Keratinocyte (primary cell): ENCODE measurements around the gene CYP2E1.

Experiments
- EZH2 ChIP-seq: IDR thresholded peaks from one replicate; pipeline ENCODE4 v1.6.1; 2012; ENCODE audit warnings: inconsistent platforms, mild to moderate bottlenecking, low read length, moderate library complexity
- TF ChIP-seq, protein P1 (sequence below), 3 experiments: IDR thresholded peaks in 1 of 3; conservative IDR thresholded peaks in 1 of 3; optimal IDR thresholded peaks in 1 of 3; 2 replicates in 2 of 3; 3 replicates in 1 of 3; pipeline versions ENCODE3 to v1.5.1; 2011; ENCODE audit warnings: low read length in 3 of 3, mild to moderate bottlenecking in 3 of 3, moderate library complexity in 2 of 3, control low read depth in 1 of 3, inconsistent platforms in 1 of 3; ENCODE audit not compliant: insufficient read depth in 2 of 3; ENCODE audit errors: extremely low read depth in 1 of 3

DNA sequence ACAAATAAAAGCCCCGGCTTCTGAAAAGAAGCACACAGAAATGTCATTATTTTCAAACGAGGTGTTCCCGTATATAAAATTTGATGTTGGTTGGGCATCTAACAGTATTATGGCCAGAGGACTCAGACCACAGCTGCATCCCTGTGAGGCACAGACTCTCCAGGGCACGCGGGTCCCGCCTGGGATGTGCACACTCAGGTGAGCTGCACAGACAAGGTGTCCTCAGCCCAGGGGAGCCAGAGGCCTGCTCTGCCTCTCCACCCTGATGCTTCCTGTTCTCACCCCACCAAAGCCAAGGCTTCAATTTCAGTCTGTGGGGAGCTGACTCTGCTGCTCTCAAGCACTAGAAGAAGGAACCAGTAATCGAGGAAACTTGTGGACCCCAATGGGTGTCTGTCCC is 1.7 kb upstream of the CYP2E1 start:
- TF ChIP-seq, protein P1, sequence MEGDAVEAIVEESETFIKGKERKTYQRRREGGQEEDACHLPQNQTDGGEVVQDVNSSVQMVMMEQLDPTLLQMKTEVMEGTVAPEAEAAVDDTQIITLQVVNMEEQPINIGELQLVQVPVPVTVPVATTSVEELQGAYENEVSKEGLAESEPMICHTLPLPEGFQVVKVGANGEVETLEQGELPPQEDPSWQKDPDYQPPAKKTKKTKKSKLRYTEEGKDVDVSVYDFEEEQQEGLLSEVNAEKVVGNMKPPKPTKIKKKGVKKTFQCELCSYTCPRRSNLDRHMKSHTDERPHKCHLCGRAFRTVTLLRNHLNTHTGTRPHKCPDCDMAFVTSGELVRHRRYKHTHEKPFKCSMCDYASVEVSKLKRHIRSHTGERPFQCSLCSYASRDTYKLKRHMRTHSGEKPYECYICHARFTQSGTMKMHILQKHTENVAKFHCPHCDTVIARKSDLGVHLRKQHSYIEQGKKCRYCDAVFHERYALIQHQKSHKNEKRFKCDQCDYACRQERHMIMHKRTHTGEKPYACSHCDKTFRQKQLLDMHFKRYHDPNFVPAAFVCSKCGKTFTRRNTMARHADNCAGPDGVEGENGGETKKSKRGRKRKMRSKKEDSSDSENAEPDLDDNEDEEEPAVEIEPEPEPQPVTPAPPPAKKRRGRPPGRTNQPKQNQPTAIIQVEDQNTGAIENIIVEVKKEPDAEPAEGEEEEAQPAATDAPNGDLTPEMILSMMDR (optimal IDR thresholded peaks at IDR 0.05 in 1 of 3, IDR thresholded peaks at IDR 0.05 in 1 of 3, conservative IDR thresholded peaks at IDR 0.05 in 1 of 3; ENCODE audit: extremely low read depth in 1 of 3, insufficient read depth in 2 of 3, low read length in 3 of 3): no peak
- TF ChIP-seq EZH2: no peak
